Measurements from ENCODE around the gene NR1I3.

DNA sequence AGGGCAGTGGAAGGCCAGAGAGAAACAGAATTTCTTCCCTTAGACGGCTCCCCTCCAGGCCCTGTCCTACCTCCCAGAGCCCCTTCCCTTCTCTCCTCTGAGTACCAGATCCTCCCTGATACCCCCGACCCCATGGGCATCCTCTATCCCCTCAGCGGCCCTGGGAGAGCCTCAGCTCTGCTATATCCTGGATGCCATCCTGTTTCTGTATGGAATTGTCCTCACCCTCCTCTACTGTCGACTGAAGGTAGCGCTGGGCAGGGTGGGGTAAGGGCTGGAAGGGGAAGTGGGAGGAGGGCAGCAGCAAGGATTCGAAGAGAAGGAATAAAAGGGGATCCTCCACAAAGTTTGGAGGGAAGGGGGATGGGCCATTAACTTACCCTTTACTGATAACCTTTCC, 20.2 kb downstream of the NR1I3 start:
- TF ChIP-seq, protein P1, sequence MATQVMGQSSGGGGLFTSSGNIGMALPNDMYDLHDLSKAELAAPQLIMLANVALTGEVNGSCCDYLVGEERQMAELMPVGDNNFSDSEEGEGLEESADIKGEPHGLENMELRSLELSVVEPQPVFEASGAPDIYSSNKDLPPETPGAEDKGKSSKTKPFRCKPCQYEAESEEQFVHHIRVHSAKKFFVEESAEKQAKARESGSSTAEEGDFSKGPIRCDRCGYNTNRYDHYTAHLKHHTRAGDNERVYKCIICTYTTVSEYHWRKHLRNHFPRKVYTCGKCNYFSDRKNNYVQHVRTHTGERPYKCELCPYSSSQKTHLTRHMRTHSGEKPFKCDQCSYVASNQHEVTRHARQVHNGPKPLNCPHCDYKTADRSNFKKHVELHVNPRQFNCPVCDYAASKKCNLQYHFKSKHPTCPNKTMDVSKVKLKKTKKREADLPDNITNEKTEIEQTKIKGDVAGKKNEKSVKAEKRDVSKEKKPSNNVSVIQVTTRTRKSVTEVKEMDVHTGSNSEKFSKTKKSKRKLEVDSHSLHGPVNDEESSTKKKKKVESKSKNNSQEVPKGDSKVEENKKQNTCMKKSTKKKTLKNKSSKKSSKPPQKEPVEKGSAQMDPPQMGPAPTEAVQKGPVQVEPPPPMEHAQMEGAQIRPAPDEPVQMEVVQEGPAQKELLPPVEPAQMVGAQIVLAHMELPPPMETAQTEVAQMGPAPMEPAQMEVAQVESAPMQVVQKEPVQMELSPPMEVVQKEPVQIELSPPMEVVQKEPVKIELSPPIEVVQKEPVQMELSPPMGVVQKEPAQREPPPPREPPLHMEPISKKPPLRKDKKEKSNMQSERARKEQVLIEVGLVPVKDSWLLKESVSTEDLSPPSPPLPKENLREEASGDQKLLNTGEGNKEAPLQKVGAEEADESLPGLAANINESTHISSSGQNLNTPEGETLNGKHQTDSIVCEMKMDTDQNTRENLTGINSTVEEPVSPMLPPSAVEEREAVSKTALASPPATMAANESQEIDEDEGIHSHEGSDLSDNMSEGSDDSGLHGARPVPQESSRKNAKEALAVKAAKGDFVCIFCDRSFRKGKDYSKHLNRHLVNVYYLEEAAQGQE (IDR thresholded peaks at IDR 0.05; ENCODE audit: unreplicated experiment) = no peak
- TF ChIP-seq EZH2phosphoT487 (IDR thresholded peaks at IDR 0.05; ENCODE audit: unreplicated experiment) = no peak

Data from GM23338 (cell line).